Erythroblast (primary cell): ENCODE measurements around the gene TRAM2.

Experiments used
- DNase-seq, 2 experiments: peaks; one replicate each; lab custom pipeline; 2025; lab: John Stamatoyannopoulos, UW
- GATA1 ChIP-seq: IDR thresholded peaks from 2 replicates; pipeline ENCODE4 v1.6.1; 2011; ENCODE audit warnings: low read depth, mild to moderate bottlenecking, control low read depth, low read length, moderate library complexity
- POLR2A ChIP-seq: IDR thresholded peaks from 2 replicates; pipeline ENCODE4 v1.6.1; 2011; ENCODE audit warnings: mild to moderate bottlenecking, low read length

Gene TRAM2

DNA sequence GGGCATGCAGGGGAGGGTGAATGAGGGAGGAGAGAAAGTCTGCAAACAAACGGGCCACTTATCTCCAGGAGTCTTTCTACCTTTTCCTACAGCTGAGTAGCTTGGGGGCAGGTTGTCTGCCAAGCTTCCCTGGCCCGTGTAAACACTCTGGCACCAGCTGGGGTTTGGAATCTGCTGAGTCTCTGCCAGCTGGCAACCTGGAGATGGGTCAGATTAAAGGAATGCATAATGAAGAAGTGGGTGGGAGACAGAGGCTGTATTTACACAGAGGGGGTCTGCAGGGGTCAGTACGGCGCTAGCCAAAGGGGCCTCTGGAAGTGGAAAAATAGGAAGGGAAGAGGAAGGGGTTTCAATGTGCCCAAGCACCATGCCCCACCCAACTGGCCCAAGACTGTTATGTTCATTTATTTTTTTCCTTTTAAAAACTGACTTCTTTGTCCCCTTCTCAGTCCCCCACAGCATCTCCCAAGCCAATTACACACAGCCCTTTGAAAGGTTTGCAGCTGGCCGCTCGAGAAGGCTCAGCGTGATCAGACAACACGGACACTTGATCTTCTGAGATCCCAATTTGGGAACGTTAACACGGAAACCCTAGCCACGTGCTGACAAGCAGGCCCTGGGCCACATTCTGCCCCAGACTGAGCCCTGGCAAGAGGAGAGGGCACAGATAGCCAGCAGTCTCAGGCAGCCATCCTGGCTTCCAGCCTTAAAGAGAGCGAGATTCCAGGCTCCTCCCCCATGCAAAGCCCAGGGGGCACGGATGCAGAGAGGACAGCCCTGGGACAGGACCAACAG, 25.2 kb downstream of the TRAM2 start:
- TF ChIP-seq GATA1 (no peak), POLR2A (no peak)
- DNase-seq = no peak

DNA sequence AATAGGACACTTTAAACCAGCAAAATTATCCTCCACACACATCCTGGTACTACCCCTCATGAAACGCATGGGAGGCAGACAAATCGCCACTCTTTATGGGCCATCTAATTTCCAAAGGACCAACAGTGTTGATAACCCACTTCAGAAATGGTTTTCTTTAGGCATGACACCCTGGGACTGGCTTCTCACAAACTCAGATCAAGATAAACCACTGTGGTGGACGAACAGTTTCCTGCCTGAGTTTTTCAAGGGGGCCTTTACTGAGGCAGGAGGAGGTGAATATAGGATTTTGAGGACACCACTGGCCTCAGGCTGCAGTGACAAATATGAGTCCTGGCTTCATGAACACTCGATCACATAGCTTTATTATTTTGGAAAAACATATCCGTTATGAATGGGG, 26.0 kb downstream of the TRAM2 start:
- no peak for TF ChIP-seq POLR2A
- no peak for TF ChIP-seq GATA1
- DNase-seq = peak in 1 of 2 experiments; percentile 7

DNA sequence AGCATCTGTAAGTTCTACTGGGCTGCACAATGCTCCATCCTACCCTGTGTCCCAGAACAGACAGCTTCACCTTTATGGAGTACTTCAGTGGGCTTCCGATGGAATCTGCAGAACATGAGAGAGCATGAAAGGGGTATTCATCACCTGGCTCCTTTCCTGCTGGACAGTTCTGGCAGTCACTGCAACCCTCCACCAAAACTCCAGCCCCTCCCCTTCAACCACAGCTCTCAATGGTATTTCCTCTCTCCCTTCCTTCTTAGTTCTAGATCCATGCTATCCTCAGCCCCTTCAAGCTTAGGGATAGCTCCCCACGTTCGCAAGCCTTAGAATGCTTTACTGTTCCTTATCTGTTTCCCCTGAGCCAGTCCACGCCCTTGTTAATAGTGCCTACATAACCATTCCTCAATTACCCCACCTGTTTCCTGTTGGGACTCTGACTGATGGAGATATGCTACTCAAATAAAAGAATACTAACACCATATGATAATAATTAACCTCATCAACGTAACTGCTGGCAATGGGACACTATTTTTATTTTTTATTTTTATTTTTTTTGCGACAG, 26.8 kb downstream of the TRAM2 start:
- DNase-seq = no peak
- TF ChIP-seq GATA1 (no peak), POLR2A (no peak)

DNA sequence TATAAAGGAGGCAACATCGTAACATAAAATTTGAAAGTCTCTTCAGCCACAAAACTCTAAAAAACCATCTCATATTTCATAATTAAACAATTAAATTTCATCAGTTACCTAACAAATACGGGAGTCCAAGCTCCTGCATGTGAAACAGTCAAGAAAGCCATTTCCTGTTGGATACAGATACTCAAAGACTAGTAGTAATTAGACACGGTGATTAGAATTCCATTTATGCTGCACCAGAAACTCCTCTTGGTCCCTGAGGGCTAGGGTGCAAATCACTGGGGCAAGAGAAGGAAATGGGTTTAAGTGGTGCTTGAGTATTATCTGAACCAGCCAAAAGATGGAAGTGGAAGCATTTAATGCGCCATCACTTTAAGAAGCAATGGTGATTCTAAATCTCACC, 27.4 kb downstream of the TRAM2 start:
- no peak for TF ChIP-seq GATA1
- TF ChIP-seq POLR2A = no peak
- no peak for DNase-seq

DNA sequence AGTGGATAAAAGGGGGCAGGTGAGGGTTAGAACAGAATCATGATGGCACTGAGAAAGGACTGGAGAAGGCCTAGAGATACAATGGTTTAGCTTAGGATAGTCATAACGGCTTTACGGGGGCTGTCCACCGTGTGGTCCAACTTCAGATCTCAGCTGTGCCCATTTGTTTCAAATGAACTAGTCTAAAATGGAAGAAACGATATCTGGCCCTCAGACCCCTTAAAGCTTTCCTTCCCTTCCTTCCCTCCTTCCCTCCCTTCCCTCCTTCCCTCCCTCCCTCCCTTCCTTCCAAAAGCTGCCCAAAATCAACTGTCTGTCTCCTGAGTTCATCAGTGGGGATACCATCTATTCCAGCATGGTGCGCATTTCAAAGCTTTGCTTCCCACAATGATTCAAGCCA, 27.9 kb downstream of the TRAM2 start:
- DNase-seq = no peak
- TF ChIP-seq GATA1 (no peak), POLR2A (no peak)

DNA sequence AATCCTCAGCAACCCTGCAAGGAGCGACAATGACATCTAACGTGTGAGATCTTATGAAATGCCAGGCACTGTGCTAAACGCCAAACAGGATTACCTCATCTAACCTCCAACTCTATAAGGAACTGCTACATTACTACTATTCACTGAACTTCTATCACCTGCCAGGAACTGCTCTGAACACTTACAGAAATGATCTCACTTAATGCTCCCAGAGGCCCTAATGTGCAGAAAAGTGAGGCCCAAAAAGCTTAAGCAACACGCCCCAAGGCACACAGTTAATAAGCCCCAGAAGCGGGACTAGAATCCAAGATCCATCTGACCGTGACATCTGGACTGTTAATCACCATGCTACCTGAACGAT, 28.5 kb downstream of the TRAM2 start:
- TF ChIP-seq POLR2A = no peak
- TF ChIP-seq GATA1 = no peak
- no peak for DNase-seq

DNA sequence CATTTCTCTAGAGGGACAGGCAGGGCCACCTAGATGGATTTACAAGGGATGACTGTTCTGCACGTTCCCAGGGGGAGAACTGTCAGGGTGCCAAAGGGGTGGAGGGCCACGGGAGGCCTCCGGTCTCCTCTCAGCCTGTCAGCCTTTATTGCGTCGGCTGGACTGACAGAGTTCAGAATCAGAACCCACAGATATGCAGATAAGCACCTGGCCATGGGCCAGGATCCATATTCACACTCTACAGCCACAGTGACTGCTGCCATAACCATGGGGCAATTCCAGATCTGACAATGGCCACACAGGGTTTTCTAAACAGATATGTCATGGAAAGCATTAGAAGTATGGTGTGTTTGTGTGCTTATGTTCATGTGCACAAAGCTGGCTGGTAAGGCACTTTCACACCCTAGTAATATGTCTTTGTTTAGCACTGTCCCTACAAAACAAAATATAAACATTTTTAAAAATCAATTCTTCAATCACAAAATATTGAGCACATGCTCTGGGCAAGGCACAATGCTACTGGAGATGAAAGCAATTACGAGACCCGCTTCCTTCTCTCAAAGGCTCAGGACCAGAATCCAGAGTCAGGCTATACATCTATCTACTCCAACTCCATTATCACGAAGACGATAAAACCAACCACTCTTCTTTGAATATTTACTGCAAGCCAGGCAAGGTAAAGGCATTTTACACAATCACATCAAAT, 29.1 kb downstream of the TRAM2 start:
- TF ChIP-seq GATA1 = no peak
- no peak for TF ChIP-seq POLR2A
- DNase-seq = no peak

DNA sequence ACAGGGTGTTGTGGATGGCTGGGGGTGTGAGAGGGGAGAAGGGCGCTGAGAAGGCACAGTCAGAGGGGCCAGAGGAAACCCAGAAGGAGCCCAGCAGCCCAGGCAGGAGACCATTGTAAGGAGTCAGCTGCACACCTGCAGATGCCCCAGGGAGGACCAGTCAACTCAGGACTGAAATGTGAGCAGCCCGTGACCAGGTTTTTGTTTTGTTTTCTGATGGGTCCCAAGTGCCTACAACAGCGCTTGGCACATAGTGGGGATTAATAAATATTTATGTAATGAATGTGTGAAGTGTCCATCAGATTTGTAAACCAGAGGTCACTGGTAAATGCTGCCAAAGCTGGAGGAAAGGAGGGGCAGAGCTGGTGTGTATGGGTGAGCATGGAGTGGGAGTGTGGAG, 30.2 kb downstream of the TRAM2 start:
- TF ChIP-seq POLR2A (no peak), GATA1 (no peak)
- no peak for DNase-seq

DNA sequence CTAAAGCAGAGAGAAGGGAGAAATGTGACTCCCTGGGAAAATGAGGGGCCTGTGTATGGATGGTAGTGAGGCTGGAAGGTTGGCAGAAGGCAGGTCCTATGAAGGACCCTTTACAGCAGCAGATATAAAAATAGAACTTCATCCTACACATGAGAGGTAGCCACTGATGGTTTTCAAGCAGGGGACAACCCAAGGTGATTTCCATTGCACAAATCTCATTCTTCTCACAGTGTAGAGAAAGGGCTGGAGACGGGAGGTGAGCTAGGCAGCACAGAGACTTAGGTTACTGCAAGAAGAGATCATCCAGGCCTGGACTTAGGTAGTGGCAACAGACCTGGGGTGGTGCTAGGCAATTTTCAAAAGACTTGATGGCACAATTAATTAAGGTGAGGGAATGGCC, 30.7 kb downstream of the TRAM2 start:
- DNase-seq = no peak
- no peak for TF ChIP-seq POLR2A
- no peak for TF ChIP-seq GATA1

DNA sequence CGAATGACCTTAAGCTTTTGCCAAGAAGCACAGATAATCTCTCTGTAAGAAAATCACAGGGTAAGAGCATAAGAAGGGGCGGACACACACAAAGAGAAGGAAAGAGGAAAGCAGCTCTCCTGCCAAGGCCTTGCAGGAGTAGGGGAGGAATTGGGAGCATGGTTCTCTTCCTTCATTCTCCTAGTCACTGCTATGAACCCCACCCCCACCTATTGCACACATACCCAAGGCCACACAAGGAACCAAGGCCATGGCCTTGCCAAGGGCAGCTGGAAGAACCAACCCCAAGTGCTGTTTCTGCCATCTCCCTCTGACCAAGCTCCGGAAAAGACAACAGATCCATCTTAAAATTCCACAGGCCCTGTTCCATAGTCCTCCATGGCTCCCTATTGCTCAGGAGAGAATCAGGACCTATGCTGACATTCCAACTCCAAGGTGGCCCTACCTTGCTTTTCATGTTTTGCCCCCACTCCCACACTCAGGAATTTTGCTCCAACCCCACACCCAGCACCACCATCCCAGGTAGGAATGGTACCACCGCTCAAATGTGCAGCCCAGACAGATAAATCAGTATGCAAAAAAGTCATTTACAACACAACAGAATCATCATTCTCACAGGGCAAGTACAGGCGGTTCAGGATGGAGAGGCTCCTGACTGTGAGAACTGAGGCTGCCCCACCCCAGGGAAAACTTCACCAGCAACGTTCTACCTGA, 31.3 kb downstream of the TRAM2 start:
- no peak for DNase-seq
- no peak for TF ChIP-seq GATA1

DNA sequence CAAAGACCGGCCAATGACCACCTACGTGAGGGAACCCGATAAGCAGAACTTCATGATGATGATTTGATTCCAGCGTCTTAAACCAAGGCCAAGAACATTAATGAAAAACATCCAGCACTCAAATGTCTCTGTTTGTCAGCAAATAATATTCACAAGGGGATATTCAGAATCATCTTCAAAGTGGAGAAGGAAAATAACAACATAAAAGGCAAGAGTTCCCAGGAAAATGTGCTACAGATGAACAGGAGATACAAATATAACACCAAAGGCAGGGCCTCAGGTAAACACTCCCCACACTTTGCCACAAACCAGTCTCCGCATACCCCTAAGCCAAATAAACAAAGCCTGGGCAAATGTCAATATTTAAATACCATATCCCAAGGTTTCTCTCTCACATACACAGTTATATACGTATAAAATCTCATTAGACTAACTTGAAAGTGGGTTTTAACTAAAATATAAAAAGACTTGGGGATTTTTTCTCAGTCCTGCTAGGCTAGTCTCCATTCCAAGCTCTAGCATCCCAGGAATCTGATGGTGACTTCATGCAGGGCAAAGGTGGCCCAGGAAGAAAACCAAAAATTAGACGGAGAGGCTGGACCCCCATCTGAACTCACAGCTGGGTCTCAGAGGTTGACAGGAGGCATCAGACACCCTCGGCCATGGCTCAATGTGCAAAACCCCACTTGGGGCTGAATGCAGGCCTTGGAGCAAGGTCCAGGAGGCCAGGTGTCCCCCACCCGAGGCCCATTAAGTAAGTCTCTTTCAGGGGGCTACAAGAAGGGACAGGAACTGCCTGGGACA, 32.1 kb downstream of the TRAM2 start:
- TF ChIP-seq GATA1 (no peak), POLR2A (no peak)
- no peak for DNase-seq

DNA sequence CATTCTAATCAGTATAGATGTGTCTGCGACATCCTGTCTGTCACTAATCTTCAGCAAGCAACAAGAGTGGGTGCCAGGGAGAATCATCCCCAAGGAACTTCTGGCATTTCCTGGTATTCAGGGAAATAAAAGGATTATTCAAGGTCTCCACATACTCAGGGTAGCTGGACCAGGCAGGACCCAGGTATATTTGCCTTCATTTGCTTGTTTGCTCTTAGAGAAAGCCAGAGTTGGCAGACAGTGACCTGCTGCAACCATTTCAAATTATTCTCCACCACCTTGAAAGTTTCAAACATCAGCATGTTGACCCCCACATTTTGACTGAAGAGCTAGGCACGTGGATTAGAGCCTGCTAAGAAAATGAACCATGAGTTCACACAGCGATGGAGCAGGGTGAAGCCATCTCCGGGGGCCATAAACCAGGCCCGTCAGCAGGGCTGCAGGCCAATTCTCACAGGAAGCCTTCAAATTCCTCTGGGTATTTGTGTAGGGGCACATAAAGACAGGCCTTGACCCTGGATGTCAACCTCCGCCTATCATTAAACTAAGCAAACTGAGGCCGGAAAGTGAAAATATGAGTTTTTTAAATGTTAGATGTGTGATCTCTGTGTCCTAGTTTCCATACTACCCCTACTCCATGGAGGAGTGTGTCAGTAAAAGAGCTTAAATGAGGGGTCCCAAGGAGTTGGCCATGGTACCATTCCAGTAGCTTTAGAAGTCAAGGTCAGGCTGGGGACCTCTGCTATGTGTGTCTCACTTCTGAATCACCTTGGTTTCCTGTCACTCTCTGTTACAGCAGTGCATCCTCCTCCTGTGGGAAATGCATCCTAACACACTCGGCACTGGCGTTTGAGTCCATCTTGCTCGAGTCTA, 32.9 kb downstream of the TRAM2 start:
- TF ChIP-seq GATA1 (no peak), POLR2A (no peak)
- DNase-seq = no peak
